ENCODE data around the gene MXD1.
A peak's percentile ranks its signal among the peaks of the same experiment; 100 is the strongest.
"Not testable (repeated sequence)": the region's sequence is repeated elsewhere in the genome, so short reads cannot be mapped to it uniquely, and the experiment has no call there.

The MXD1 gene, protein sequence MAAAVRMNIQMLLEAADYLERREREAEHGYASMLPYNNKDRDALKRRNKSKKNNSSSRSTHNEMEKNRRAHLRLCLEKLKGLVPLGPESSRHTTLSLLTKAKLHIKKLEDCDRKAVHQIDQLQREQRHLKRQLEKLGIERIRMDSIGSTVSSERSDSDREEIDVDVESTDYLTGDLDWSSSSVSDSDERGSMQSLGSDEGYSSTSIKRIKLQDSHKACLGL

DNA sequence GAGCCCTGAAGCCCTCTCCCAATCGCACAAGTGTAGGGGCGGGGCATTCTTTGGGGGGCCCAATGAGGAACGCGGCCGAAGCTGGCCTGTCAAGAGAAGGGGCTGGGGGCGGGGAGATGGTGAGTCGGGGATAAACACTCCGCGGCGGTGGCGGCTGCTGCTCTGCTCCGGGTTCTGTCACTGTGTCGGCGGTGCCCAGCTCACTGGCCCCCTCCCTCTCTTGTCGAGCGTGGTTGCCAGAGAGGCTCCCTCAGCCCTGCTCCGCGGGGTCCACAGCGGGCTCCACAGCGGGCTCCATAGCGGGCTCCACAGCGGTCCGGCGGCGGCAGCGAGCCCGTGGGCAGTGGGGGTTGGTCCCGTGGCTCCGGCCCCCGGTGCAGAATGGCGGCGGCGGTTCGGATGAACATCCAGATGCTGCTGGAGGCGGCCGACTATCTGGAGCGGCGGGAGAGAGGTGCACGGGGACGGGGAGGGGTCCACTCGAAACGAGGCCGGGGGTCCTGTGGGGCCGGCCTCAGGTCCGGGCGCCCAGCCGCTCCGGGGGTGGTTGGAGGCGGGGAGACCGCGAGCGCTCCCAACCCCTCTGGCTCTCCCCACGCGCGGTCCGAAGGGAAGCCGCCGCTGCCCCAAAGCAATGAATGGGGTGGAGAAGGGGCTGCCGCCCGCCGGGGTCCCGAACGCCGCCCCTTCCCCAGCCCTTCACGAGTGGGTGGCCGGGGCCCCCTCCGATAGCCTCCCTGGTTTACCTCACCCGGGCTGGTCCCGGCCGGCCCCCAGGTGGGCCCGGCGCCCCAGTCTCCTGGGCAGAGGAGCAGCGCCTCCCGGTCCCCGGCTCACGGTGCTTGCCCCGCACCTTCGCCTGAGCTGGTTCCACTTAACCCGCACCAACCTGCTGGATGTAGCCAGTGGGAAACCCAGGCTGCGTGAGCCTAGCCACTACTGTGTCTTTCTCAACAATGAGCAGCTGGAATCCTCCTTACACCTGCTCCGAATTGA is at the start of gene MXD1:
Gene MXD1 (plus strand): TSS at position 160 of the 996 bp plus-strand sequence. CDS start 222 bp downstream, at position 382.
- no peak for DNase-seq

DNA sequence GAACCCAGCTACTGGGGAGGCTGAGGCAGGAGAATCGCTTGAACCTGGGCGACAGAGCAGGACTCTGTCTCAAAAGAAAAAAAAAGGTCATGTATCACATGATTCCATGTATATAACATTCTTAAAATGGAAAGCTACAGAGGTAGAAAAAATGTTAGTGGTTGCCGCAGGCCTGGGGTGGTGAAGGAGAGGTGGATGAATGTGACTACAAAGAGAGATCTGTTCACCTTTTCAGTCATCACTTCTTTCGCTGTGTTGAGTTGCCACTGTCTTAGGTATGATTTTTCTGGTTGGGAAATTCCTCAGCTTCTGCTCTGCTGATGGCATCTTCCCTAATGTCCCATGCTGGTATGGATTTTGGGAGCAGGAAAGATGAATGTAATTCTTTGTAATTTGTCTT is 26.5 kb upstream of the MXD1 start:
- DNase-seq, result no peak

DNA sequence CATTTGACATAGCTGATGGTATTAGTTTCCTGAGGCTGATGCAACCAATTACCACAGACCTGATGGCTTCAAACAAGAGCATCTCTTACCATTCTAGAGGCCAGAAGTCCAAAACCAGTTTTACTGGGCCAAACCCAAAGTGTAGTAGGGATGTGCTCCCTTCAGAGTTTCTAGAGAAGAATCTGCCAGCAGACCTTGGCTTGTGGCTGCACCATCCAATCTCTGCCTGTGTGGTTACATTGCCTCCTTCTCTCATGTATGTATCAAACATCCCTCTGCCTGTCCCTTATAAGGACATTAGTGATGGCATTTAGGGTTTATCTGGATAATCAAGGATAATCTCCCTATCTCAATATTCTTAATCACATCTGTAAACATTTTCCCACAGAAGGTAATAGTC is 25.6 kb upstream of the MXD1 start:
- DNase-seq, result no peak

DNA sequence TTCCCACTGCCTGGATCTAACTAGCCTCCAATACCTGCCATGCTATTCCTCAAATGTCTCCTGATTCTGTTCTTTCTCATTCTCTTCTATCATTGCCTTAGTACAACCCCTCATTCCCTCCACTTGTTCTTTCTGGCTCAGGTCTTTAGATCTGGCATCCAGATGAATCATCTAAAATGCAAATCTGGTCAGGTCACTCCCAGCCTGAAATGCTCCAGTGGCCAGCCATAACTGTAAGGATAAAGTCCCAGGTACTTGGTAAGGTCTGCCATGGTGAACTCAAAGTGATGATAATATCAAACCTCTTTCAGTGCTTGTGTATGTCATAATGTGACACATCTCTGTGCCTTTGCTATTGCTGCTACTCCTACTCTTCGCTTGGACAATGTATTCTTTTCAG is 24.0 kb upstream of the MXD1 start:
- DNase-seq, result no peak

DNA sequence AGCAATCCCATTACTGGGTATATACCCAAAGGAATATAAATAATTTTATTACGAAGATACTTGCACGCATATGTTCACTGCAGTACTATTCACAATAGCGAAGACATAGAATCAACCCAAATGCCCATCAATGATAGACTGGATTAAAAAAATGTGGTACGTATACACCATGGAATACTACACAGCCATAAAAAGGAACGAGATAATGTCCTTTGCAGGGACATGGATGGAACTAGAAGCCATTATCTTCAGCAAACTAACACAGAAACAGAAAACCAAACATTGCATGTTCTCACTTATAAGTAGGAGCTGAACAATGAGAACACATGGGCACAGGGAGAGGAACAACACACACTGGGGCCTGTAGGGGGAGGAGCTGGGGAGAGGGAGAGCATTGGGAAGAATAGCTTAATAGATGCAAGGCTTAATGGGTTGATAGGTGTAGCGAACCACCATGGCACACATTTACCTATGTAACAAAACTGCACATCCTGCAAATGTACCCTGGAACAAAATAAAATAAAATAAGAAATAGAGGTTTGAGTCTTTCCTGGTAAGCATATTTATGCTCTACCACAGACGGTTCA is 22.0 kb upstream of the MXD1 start:
- not testable (repeated sequence) for DNase-seq

DNA sequence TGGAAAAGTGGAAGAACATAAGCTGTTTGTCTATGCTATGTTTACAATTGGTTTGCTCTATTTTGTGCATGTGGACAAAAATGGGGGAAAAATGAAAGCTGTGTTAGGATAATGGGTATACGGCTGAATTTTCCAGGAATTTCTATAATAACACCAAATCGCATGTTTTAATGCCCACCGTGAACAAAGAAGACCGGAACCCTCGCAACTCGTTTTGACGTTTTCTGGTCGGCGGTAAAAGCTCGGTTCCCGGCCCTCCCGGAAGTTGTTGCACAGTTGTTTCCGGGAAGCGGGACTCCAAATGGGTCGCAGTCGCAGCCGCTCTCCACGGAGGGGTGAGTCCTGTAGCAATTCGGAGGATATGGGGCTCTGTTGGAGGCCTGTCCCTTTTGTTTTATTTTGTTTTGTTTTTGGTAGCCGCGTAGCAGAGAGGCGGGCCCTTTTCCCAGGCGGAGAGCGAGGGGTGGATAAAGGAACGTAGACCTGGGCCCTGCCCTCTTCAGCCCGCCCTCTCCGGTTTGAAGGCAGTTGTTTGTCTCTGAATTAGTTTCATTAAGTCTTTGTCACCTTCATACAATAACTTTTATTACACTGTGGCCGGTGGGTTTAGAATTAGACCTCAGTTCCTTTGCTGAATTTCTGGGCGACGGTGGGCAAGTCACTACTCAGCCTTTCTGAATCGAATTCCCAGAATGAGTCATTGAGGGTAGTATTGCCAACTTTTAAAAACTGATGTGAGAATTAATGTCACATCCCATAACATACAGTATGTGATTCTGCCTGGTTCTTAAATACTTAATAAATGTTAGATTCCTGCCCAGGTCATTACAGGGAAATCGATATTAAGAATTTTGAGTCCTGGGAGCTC is 21.0 kb upstream of the MXD1 start, which contains the start of gene SNRNP27:
Gene SNRNP27 (plus strand): TSS at position 273 of the 868 bp plus-strand sequence. CDS start 29 bp downstream, at position 302.
- peak; percentile 72 for DNase-seq

DNA sequence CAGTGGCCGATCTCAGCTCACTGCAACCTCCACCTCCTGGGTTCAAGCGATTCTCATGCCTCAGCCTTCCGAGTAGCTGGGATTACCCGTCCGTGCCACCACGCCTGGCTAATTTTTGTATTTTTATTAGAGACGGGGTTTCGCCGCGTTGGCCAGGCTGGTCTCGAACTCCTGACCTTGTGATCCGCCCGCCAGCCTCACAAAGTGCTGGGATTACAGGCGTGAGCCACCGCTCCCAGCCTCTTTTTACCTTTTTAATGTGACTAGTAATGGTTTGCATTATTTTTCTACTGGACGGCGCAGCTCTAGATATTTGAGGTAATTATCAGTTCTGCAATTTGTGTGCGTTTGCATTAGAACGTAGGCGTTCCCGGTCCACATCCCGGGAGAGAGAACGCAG is 20.2 kb upstream of the MXD1 start:
- not testable (repeated sequence) for DNase-seq

DNA sequence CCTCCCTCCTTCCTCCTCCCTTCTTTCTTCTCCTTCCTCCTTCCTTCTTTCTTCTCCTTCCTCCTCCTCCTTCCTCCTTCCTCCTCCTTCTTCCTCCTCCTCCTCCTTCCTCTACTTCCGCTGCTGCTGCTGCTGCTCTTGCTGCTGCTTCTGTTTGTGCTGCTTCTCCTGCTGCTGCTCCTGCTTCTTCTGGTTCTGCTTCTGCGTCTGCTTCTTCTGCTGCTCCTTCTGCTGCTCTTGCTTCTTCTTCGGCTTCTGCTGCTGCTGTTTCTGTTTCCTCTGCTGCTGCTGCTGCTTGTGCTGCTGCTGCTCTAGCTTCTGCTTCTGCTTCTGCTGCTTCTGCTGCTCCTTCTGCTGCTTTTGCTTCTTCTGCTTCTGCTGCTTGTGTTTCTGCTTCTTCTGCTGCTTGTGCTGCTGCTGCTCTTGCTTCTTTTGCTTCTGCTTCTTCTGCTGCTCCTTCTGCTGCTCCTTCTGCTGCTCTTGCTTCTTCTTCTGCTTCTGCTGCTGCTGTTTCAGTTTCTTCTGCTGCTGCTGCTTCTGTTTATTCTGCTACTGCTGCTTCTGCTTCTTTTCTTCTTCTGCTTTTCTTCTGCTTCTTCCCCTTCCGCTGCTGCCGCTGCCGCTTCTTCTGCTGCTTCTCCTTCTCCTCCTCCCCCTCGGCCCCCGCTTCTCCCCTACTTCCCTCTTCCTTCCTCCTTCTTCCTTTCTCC is 12.5 kb upstream of the MXD1 start:
- DNase-seq, result peak; percentile 97

DNA sequence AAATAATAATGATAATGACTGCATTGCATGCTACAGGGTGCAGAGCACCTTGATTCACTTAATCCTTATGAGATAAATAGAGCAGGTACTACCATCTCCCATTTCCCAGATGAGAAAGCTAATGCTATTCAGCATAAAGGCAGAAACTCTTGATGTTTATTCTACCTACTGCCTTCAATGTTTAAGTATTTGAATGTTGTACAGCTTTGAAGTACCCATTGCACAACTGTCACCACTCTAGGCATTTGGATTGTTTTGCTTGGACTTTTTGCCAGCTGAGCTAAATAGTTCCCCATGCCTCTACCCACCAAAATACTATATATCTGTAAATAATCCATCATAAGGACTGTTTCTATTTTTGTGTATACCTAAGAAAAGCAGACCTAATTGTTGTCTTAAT is 7.7 kb upstream of the MXD1 start:
- DNase-seq, result no peak

DNA sequence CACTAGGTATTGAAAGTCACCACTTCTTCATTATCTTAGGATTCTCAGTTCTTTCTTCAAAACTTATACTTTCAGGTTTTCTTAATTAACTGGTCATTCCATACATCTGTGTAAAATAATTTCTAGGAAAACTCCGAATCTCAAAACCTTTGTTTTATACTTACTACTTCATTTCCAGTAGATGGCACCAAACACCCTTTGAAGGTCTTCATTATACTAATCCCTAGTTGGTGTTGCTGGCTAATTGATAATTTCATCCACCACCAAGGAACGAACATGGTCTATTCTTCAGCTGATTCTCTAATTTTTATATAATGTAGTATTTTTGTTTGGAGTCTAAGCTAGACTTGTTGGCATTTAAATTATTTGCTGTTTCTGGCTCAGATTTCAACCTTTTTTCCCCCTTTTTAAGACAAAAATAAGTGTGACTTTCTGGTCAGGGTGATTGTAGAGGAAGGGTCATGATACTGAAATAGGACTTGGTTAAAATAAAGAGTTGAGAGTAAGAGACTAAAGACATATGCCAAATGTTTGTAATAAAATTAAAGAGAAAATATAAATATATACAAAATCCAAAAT is 2.8 kb upstream of the MXD1 start:
- DNase-seq, result peak; percentile 56

DNA sequence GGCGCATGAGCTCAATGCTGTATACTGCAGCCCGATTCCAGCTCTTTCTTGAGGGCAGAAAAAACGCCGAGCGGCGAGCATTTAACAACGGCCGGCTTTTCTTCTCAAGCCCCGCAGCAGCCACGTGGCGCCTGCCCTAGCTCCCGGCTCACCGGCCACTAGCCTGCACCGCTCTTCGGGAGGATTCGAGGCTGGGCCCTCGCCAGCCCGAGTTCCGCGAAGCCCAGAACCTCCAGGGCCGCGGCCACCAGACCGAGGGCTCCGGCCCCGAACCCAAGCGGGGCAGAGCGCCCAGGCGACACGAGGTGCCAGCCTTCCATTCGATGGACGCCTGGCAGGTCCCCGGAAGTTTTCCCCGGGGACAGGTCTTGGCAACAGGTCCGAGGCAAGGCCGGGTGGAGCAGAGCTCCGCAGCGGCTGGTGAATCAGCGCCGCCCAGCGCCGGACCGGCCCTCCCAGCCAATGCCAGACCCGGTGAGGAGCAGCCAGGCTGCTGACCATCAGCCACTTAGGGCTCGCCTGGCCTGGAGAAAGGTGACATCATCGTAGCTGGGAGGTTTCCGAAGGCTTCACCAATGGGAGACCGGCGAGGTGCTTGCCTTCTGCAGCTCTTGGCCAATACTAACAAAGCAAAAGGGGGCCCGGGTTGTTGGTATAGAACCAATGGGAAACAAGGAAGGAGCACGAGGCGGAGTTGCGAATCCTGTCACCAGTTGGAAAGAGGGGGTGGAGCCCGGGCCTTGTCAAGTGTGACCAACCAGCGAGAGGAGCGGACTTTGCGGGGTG is 552 bp upstream of the MXD1 start:
- DNase-seq, result peak; percentile 100

DNA sequence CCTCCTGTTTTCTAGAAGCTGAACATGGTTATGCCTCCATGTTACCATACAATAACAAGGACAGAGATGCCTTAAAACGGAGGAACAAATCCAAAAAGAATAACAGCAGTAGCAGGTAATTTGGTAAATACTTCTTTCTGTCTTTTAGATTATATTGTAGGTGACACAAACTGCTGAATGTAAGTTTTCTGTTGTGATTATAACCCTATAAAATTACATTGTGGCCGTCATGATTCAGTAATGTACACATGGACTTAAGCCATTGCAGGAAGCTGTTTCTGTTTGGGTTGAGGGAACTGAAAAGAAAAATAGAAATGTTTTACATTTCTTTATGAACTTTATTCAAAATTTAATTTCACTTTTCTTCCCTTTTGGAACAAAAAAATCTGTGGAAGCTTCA is 1.2 kb downstream of the MXD1 start:
- DNase-seq, result no peak

DNA sequence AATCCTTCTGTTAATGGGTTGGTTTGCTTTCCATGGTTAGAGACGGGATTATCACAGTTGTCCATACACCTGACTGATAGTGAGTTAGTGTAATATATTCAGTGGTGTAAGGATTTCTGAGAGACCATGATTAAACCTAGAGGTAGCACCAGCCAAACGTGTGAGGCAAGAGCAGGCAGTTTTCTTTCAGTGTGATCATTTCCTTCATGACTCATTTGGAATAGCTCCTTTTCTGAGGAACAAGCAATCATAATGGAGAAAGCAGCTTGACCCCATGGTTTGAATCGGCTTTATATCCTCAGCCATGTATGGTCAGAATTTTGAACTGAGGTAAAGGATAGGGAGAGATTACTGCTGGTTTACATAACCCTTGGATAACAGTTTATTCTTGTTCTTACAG is 2.9 kb downstream of the MXD1 start:
- DNase-seq, result peak; percentile 55

DNA sequence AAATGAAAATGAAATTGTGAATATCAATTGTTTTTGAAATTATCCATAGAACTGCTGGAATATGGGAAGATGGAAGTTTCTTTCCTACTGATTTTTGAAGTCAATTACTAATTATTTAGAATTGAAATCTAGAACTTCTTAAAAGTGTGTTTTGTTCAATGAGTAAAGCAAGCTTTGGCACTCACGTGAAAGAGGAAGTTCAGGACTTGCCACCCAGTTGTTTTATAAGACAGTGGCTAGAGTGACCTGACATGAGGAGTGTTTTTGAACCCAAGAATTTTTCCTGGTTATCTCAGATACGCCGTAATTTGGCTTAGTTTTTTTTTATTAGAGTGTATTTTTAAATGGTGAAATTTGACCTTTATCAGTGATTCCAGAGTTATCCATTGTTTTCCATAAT is 3.5 kb downstream of the MXD1 start:
- DNase-seq, result peak; percentile 70

DNA sequence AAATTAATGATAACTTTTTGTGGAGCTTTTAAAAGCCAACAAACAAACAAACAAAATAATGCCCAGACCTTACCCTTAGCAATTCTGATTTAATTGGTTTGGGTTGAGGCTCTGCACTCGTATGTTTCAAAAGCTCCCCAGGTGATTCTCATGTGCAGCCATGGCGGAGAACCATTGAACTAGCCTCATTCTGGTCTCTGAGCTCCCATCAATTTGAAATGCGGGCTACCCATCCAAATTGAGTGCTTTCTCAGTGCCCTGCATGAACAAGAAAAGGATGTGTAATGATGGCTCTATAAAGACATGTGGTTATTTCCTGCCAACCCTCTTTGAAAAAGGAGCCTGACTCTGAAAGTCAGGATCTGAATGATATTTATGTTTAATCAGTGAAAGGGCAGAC is 8.2 kb downstream of the MXD1 start:
- no peak for DNase-seq

DNA sequence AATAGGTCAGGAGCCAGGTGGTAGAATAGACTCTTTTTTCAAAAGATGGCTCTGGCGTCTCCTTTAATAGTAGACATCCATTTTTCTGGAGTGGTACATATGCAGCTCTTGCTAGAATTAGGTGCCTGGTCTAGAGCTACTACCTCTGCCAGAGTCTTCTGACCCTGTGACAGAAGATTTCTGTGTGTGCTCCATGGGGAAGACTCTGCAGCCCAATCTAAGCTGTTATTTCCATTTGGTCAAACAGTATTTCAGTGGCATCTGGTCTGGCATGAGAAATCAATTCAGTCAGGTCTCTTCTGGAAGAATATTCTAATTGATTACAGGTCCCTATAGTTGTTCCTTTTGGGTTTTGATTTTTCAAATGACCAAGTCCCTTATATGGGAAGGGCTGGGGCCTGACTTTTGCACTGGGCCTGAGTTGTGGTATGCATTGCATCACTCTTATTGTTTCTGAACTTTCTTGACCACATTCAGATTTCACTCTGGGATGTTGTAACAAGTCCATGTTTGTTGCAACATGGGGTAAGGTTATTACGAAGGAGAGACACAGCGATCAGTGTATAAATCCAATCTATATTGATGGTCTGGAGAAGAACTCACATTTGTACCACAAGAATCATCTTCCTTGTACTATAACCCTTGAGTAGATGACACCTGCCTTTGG is 12.1 kb downstream of the MXD1 start:
- peak; percentile 93 for DNase-seq

DNA sequence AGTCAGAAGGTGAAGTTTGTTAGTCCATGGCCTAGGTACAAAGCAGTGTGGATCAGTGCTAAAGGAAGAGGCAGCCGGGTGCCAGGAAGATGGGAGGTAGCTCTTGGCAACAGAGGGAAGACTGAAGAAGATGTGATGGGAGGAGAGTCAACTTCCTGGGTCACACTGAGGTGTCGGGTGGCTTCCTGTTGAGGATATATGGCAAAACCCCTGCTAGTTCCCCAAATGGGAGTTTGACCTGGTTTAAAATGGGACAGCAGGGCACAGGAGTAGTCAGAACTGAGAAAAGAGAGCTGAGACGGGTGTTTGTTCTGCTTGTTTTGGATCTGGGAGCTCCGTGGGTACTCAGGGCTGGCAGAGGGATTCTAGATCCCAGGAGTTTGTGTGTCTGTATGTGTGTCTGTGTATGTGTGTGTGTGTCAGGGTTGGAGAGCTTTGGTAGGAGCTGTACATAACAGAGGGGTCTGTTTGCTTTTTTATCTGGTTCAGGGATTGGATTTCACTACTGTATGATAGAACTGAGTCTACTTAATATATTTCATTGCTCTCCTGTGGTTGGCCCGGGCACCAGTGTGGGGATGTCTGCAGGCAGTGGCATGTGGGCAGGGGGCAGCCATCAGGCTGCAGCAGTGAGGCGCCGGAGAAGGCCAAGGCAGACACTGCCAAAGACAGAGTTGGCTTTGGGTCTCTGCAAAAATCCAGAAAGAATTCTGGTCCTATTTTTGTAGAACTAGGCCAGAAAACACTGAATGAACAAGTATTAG is 17.1 kb downstream of the MXD1 start:
- peak; percentile 63 for DNase-seq

DNA sequence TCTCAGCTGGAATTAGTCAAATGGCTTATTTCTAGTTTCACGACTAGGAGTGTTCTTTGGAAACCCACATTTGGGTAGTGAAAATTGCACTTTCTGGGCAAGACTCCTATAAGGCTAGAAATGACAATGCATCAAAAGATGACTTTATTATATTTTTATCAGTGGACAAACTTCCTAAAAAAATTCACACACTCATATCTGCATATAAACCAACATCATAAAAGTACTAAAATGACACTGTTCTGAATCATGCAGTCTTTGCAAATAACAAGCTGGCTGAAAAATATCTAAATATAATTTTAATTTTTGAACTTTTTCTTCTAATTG is 17.6 kb downstream of the MXD1 start:
- no peak for DNase-seq

DNA sequence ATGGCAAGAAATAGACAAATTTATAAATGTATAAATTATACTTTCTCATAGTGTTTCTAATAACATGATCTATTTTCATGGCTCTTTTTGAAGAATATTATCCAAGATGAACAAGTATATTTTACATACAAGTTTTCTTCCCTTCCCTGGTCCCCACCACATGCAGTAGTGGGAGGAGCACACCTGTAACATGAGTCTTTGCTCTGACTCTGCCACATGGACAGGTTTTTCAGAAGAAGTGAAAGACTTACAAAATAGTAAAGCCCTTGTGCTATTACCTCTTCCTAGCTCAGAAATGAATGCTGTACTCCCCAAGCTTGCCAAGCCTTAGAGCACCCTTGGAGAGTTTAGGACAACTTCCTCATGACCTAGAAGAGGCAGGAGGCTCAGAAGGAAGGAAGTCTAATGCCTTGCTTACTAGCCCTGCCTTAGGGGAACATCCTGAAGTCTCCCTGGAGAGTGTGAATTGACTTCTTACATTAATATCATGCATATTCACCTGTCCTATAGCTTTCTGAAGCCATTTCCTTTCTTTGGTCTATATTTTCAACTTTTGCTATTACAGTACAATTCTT is 18.4 kb downstream of the MXD1 start:
- peak; percentile 50 for DNase-seq

Data from MV-4-11 (cell line).